Esophagus muscularis mucosa (tissue), 3 donors: ENCODE results near the gene IGFBP2.

ENCODE experiments used
- CTCF ChIP-seq, 3 experiments: fragments of 200-600 bp in 2 of 3; fragments of 450-650 bp in 1 of 3; sonication (generic) in 2 of 3; IDR thresholded peaks; one replicate each; pipeline ENCODE4 v1.5.1; 2017 to 2019; ENCODE audit warnings: antibody characterized with exemption in 3 of 3, mild to moderate bottlenecking in 2 of 3, moderate library complexity in 1 of 3
- EP300 ChIP-seq: sonication (generic); formaldehyde crosslinking; IDR thresholded peaks from one replicate; pipeline ENCODE4 v1.6.1; 2017; ENCODE audit warnings: antibody characterized with exemption

- TF ChIP-seq EP300: no peak
- no peak for TF ChIP-seq CTCF (IDR thresholded peaks at IDR 0.05)
Measured at GRCh38 chr2:216689397-216689796, 56.2 kb downstream of the IGFBP2 start.
